Measurements from ENCODE around the gene VCP. TPM values are rescaled to one million over a fixed set of nuclear protein-coding genes. Genes with fewer than 3 reads are reported as not detected.

Gene VCP
- total RNA-seq, 2 experiments from 2014 or later, result 218 to 245 TPM

DNA sequence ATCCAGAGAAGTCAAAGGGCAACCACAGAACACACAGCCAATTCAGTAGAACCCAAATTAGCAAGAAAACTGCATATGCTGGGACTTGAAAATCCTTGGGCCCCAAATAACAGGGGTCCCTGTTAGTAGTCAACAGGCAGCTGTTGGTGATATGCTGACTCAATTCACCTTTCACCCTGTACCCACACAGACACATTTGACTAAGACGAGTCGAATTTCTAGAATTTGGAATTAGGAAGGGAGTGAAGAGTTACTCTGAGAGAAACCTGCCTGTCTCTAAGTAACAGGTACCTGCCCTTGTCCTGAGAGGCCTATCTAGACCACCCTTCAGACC is 821 bp upstream of the VCP start:
- no peaks in the 10 kb centered on the region for H3K27me3 ChIP-seq (ENCODE audit: control insufficient read depth in 1 of 2, insufficient read depth in 2 of 2, low read length in 2 of 2)
- no peaks in the 10 kb centered on the region for H3K27me3 Mint-ChIP-seq
- H3K9me3 Mint-ChIP-seq, result no peaks in the 10 kb centered on the region
- peaks cover 49% of the 10 kb centered on the region for H3K4me1 Mint-ChIP-seq (ENCODE audit: low read depth)
- CTCF ChIA-PET, result interaction anchor here (1.2 kb wide), 1 partner anchor 530 kb away, joined by 4 read pairs; no protein-coding TSS in a partner anchor
- POLR2A ChIA-PET, result no interaction called here
- H3K36me3 Mint-ChIP-seq (ENCODE audit: low read depth), result peaks cover 39% of the 10 kb centered on the region
- H3K4me1 ChIP-seq (ENCODE audit: insufficient read depth, low read length), result peaks cover 37% of the 10 kb centered on the region
- no peak for DNase-seq
- H3K4me3 ChIP-seq (ENCODE audit: low read length), result peak overlapping the region; percentile 69
- ATAC-seq (ENCODE audit: poor library complexity), result no peak
- TF ChIP-seq, protein P1, sequence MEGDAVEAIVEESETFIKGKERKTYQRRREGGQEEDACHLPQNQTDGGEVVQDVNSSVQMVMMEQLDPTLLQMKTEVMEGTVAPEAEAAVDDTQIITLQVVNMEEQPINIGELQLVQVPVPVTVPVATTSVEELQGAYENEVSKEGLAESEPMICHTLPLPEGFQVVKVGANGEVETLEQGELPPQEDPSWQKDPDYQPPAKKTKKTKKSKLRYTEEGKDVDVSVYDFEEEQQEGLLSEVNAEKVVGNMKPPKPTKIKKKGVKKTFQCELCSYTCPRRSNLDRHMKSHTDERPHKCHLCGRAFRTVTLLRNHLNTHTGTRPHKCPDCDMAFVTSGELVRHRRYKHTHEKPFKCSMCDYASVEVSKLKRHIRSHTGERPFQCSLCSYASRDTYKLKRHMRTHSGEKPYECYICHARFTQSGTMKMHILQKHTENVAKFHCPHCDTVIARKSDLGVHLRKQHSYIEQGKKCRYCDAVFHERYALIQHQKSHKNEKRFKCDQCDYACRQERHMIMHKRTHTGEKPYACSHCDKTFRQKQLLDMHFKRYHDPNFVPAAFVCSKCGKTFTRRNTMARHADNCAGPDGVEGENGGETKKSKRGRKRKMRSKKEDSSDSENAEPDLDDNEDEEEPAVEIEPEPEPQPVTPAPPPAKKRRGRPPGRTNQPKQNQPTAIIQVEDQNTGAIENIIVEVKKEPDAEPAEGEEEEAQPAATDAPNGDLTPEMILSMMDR (IDR thresholded peaks at IDR 0.05), result no peak
- H3K36me3 ChIP-seq (ENCODE audit: insufficient read depth, low read length), result peaks cover 11% of the 10 kb centered on the region
- H3K27ac Mint-ChIP-seq, result peak overlapping the region; percentile 87
- H3K9me3 ChIP-seq (ENCODE audit: control insufficient read depth in 1 of 2, insufficient read depth in 1 of 2, low read length in 2 of 2), result no peaks in the 10 kb centered on the region
- peak overlapping the region; percentile 85 for H3K4me3 Mint-ChIP-seq
- H3K27ac ChIP-seq (ENCODE audit: low read depth in 1 of 2, low read length in 2 of 2), result peak overlapping the region; percentile 92 to 96
- intact Hi-C loops (cut with DNase I, micrococcal nuclease), result loop anchor here (2.0 to 10.0 kb wide), 5 partner anchors 39 to 548 kb away; partner anchors contain the start of genes DNAJB5 (in 2 of the 2), ENHO (in 1 of the 2) and SIGMAR1 (in 1 of the 2)

DNA sequence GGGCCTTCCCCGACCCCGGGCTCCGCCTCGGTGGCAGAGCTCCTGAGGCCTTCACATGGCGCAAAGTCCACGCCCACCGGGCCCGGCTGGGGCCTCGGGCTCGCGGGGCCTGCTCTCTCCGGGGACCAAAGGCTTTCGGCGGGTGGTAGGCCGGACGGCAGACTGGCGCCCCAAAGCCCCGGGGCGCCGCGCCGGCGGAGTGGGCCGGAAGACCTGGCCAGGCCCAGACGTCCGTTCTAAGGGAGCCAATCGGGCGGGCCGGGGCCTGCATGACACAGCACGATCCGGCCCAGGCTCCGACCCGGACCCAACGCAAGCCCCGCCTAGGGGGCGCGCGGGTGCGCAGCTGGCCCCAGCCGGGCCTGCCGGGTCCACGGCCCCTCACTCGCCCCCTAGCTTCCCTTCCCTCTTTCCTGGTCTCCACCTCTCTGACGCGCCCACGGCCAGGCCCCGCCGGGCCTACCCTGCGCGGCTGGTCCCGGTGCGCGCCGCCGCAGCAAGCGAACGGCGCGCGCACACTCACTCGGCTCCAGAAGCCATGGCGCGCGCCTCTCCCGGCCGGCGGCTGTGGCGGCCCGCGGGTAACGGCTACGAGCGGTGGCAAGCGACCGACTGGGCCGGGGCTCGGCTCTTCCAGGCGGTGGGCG is 488 bp downstream of the VCP start:
- peak; percentile 42 to 87 (median 59) for DNase-seq
- H3K4me3 Mint-ChIP-seq, result peak overlapping the region; percentile 85
- POLR2A ChIA-PET, result interaction anchor here (0.6 to 3.0 kb wide), 25 partner anchors 8 to 1598 kb away, joined by 3 to 51 read pairs (median 5); partner anchors contain the start of genes ATOSB, CREB3, DNAJB5 and FANCG
- peaks cover 52% of the 10 kb centered on the region for H3K36me3 Mint-ChIP-seq (ENCODE audit: low read depth)
- no peaks in the 10 kb centered on the region for H3K9me3 Mint-ChIP-seq
- Histone ChIP-seq H3K4me1 (ENCODE audit: insufficient read depth, low read length) (peaks cover 42% of the 10 kb centered on the region), H3K27me3 (ENCODE audit: control insufficient read depth in 1 of 2, insufficient read depth in 2 of 2, low read length in 2 of 2) (no peaks in the 10 kb centered on the region), H3K36me3 (ENCODE audit: insufficient read depth, low read length) (peaks cover 24% of the 10 kb centered on the region), H3K9me3 (ENCODE audit: control insufficient read depth in 1 of 2, insufficient read depth in 1 of 2, low read length in 2 of 2) (no peaks in the 10 kb centered on the region), H3K4me3 (ENCODE audit: low read length) (peak overlapping the region; percentile 69), H3K27ac (ENCODE audit: low read depth in 1 of 2, low read length in 2 of 2) (peak overlapping the region; percentile 92 to 96)
- peak overlapping the region; percentile 87 for H3K27ac Mint-ChIP-seq
- CTCF ChIA-PET, result interaction anchor here (0.6 to 2.6 kb wide), 13 partner anchors 8 to 707 kb away, joined by 3 to 23 read pairs (median 4); partner anchors contain the start of genes FANCG, PIGO and STOML2
- no peaks in the 10 kb centered on the region for H3K27me3 Mint-ChIP-seq
- TF ChIP-seq, protein P1 (IDR thresholded peaks at IDR 0.05), result peak; percentile 35
- peaks cover 56% of the 10 kb centered on the region for H3K4me1 Mint-ChIP-seq (ENCODE audit: low read depth)
- intact Hi-C loops (cut with DNase I, micrococcal nuclease), result loop anchor here (1.0 to 10.0 kb wide), 6 partner anchors 24 to 547 kb away; partner anchors contain the start of genes DNAJB5 (in 2 of the 2), PIGO (in 2 of the 2), ENHO (in 1 of the 2) and SIGMAR1 (in 1 of the 2)
- ATAC-seq (ENCODE audit: poor library complexity), result peak; percentile 45

DNA sequence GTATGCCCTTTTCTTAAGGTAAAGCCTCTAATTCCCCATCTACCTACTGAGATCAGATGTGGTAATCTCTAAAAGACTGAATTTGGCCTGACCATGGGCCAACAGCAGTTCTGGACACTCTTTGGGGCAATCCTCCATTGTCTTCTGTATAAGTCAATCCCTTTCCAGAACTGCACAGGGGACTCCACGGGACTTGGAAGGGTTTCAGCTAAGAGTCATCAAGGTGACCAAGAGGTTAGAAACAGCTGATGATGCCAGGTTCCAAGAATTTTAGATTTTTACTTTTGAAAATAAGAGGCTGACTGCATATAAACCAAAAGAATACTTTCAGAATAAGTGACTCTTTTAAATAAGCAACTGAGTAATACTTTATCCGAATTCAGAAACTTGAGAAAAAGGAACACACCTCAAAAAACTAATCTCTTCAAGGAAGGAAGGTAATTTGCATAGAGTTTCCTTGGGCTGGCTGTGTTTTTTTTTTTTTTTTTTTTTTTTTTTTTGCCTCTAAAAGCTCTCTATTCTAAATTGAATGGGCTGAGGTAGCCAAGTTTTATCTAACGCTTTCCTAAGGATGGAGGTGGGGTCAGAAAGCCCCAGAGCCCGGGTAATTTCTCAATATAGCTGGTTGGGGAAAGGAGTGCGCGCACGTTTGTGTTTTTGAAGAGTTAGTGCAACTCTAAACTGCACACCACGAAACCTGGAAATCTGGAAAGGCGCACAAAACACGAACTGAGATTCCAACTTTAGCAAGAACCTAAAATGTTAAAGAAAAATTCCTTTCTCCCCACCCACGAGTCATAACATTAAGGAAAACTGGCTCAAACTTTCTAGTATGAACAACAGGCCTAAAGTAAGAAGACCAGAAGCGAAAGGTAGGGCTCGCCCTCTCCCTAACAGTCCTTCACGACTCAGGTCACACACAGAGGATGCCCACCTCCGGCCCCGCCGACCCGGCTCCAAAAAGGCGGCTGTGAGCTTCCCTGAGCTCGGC is 1.3 kb downstream of the VCP start:
- H3K9me3 Mint-ChIP-seq, result no peaks in the 10 kb centered on the region
- TF ChIP-seq, protein P1 (IDR thresholded peaks at IDR 0.05), result no peak
- peaks cover 28% of the 10 kb centered on the region for H3K36me3 ChIP-seq (ENCODE audit: insufficient read depth, low read length)
- H3K4me1 Mint-ChIP-seq (ENCODE audit: low read depth), result peaks cover 61% of the 10 kb centered on the region
- intact Hi-C loops (cut with DNase I, micrococcal nuclease), result loop anchor here (5.0 to 10.0 kb wide), 4 partner anchors 41 to 546 kb away; partner anchors contain the start of genes DNAJB5 (in 1 of the 2), ENHO (in 1 of the 2) and SIGMAR1 (in 1 of the 2)
- no peaks in the 10 kb centered on the region for H3K27me3 ChIP-seq (ENCODE audit: control insufficient read depth in 1 of 2, insufficient read depth in 2 of 2, low read length in 2 of 2)
- no peaks in the 10 kb centered on the region for H3K27me3 Mint-ChIP-seq
- peak overlapping the region; percentile 69 for H3K4me3 ChIP-seq (ENCODE audit: low read length)
- ATAC-seq (ENCODE audit: poor library complexity), result no peak
- ChIA-PET POLR2A (interaction anchor here (0.6 to 3.0 kb wide), 20 partner anchors 8 to 1597 kb away, joined by 3 to 51 read pairs (median 6); partner anchors contain the start of genes ATOSB, DNAJB5, FANCG and NOL6), CTCF (interaction anchor here (0.6 to 3.0 kb wide), 12 partner anchors 9 to 707 kb away, joined by 3 to 23 read pairs (median 6); partner anchors contain the start of genes FANCG, PIGO and STOML2)
- peak overlapping the region; percentile 87 for H3K27ac Mint-ChIP-seq
- no peaks in the 10 kb centered on the region for H3K9me3 ChIP-seq (ENCODE audit: control insufficient read depth in 1 of 2, insufficient read depth in 1 of 2, low read length in 2 of 2)
- peaks cover 42% of the 10 kb centered on the region for H3K4me1 ChIP-seq (ENCODE audit: insufficient read depth, low read length)
- peak overlapping the region; percentile 85 for H3K4me3 Mint-ChIP-seq
- H3K27ac ChIP-seq (ENCODE audit: low read depth in 1 of 2, low read length in 2 of 2), result peak overlapping the region; percentile 82 to 96
- H3K36me3 Mint-ChIP-seq (ENCODE audit: low read depth), result peaks cover 59% of the 10 kb centered on the region
- DNase-seq, result peak in 2 of 14 experiments; percentile 21 to 27
